VCaP (cell line): ENCODE results near the gene WWOX.

ENCODE experiments used
- H3K27ac ChIP-seq: fragments of 450-650 bp; 2 replicates; pipeline ENCODE4 v1.5.1; 2017
- CTCF ChIP-seq: fragments of 450-650 bp; conservative IDR thresholded peaks from 2 replicates; pipeline ENCODE4 v1.5.1; 2017; ENCODE audit warnings: mild to moderate bottlenecking, moderate library complexity

Gene WWOX

GRCh38 chr16:78352184-78352583 lies 252.7 kb downstream of the WWOX start:
- no peak for TF ChIP-seq CTCF

GRCh38 chr16:78353640-78354275 lies 254.3 kb downstream of the WWOX start:
- no peak overlapping the region for H3K27ac ChIP-seq
- TF ChIP-seq CTCF: no peak

More at GRCh38 chr16:78352184-78352583, 252.7 kb downstream of the WWOX start:
- no peak overlapping the region for H3K27ac ChIP-seq

GRCh38 chr16:78362524-78363135 lies 263.2 kb downstream of the WWOX start:
- TF ChIP-seq CTCF: no peak
- no peak overlapping the region for H3K27ac ChIP-seq

- H3K27ac ChIP-seq: no peak overlapping the region
- no peak for TF ChIP-seq CTCF
Observed at GRCh38 chr16:78363843-78364555, 264.5 kb downstream of the WWOX start.

- TF ChIP-seq CTCF: no peak
- H3K27ac ChIP-seq: no peak overlapping the region
Observed at GRCh38 chr16:78364556-78364880, 265.1 kb downstream of the WWOX start.

- no peak overlapping the region for H3K27ac ChIP-seq
- TF ChIP-seq CTCF: no peak
Observed at GRCh38 chr16:78365366-78365765, 265.9 kb downstream of the WWOX start.
